Karpas-422 (cell line): ENCODE measurements around the gene KIZ. TPM values are rescaled to one million over a fixed set of nuclear protein-coding genes. Genes with fewer than 3 reads are reported as not detected.

ENCODE experiments used
- DNase-seq: peaks from one replicate; pipeline ENCODE4 v3.0.0-alpha.2; 2015
- H2AFZ ChIP-seq: fragments of 200-600 bp; sonication (generic); 2 replicates; pipeline ENCODE4 v1.6.1; 2014; ENCODE audit warnings: antibody characterized with exemption, low read length, mixed read lengths
- H3K27ac ChIP-seq: fragments of 200-600 bp; sonication (generic); 2 replicates; pipeline ENCODE4 v1.5.1; 2014; ENCODE audit warnings: mild to moderate bottlenecking, low read length, moderate library complexity
- H3K27me3 ChIP-seq: fragments of 200-600 bp; sonication (generic); 2 replicates; pipeline ENCODE4 v1.6.1; 2014; ENCODE audit warnings: low read length, mixed read lengths
- H3K36me3 ChIP-seq: fragments of 200-600 bp; sonication (generic); 2 replicates; pipeline ENCODE4 v1.6.1; 2014; ENCODE audit warnings: low read length, mixed read lengths; ENCODE audit not compliant: insufficient read depth
- H3K4me1 ChIP-seq: fragments of 200-600 bp; sonication (generic); 2 replicates; pipeline ENCODE4 v1.6.1; 2014; ENCODE audit warnings: mild to moderate bottlenecking, low read length, mixed read lengths
- H3K4me2 ChIP-seq: fragments of 200-600 bp; sonication (generic); 2 replicates; pipeline ENCODE4 v1.6.1; 2014; ENCODE audit warnings: low read length, low read depth, mild to moderate bottlenecking; ENCODE audit not compliant: poor library complexity, severe bottlenecking
- H3K4me3 ChIP-seq: fragments of 200-600 bp; sonication (generic); 2 replicates; pipeline ENCODE4 v1.5.1; 2014; ENCODE audit warnings: mild to moderate bottlenecking, antibody characterized with exemption, low read length, mixed read lengths
- H3K79me2 ChIP-seq: fragments of 200-600 bp; sonication (generic); 2 replicates; pipeline ENCODE4 v1.6.1; 2014; ENCODE audit warnings: mild to moderate bottlenecking, low read length, mixed read lengths
- H3K9ac ChIP-seq: fragments of 200-600 bp; sonication (generic); 2 replicates; pipeline ENCODE4 v1.6.0; 2014; ENCODE audit warnings: low read length
- H3K9me2 ChIP-seq: fragments of 200-600 bp; sonication (generic), shearing (Covaris generic); replicated peaks from 2 replicates; pipeline ENCODE4 v1.6.0; 2014; ENCODE audit warnings: mild to moderate bottlenecking, low read length, moderate library complexity; ENCODE audit not compliant: insufficient read depth
- H3K9me3 ChIP-seq: fragments of 300-700, 200-600 bp; sonication (generic); 2 replicates; pipeline ENCODE4 v1.6.1; 2014; ENCODE audit warnings: low read length, mixed read lengths
- H4K20me1 ChIP-seq: fragments of 200-600 bp; sonication (generic); 2 replicates; pipeline ENCODE4 v1.6.1; 2014; ENCODE audit warnings: mild to moderate bottlenecking, antibody characterized with exemption, low read length, low read depth; ENCODE audit not compliant: insufficient read depth
- total RNA-seq: library from RNA; depleted of rRNA; stranded (reverse); fragments of >200 nt; shearing (Covaris generic); gene quantifications from 2 replicates; pipeline ENCODE4 v1.2.3, GENCODE V29; 2014; ENCODE audit warnings: low replicate concordance

Gene KIZ
- total RNA-seq, 1 experiment from 2014 or later, result 22.1 TPM

GRCh38 chr20:21230686-21231085 lies 104.8 kb downstream of the KIZ start:
- no peaks in the 10 kb centered on the region for H3K9me2 ChIP-seq

GRCh38 chr20:21232546-21233280 lies 106.8 kb downstream of the KIZ start:
- no peaks in the 10 kb centered on the region; the same call in 1 of the 2 replicates for H3K36me3 ChIP-seq
- H3K9ac ChIP-seq, result no peak overlapping the region
- no peaks in the 10 kb centered on the region for H3K79me2 ChIP-seq
- peaks cover 15% of the 10 kb centered on the region for H3K4me1 ChIP-seq
- H3K9me2 ChIP-seq, result no peaks in the 10 kb centered on the region
- no peak overlapping the region for H3K4me2 ChIP-seq
- no peak for DNase-seq
- no peak overlapping the region for H3K27ac ChIP-seq
- no peak overlapping the region for H2AFZ ChIP-seq
- H4K20me1 ChIP-seq, result no peaks in the 10 kb centered on the region
- no peaks in the 10 kb centered on the region for H3K9me3 ChIP-seq
- H3K27me3 ChIP-seq, result no peaks in the 10 kb centered on the region
- no peak overlapping the region for H3K4me3 ChIP-seq

More at GRCh38 chr20:21230686-21231085, 104.8 kb downstream of the KIZ start:
- H3K27ac ChIP-seq, result no peak overlapping the region
- no peaks in the 10 kb centered on the region for H3K79me2 ChIP-seq
- H3K4me1 ChIP-seq, result peaks cover 12% of the 10 kb centered on the region
- H3K4me2 ChIP-seq, result no peak overlapping the region
- H3K36me3 ChIP-seq, result no peaks in the 10 kb centered on the region; the same call in 1 of the 2 replicates
- H3K4me3 ChIP-seq, result no peak overlapping the region
- H4K20me1 ChIP-seq, result no peaks in the 10 kb centered on the region
- H3K9ac ChIP-seq, result no peak overlapping the region
- H3K27me3 ChIP-seq, result no peaks in the 10 kb centered on the region
- no peak overlapping the region for H2AFZ ChIP-seq
- no peak for DNase-seq
- no peaks in the 10 kb centered on the region for H3K9me3 ChIP-seq

- peaks cover 3% of the 10 kb centered on the region; the same call in 1 of the 2 replicates for H3K4me1 ChIP-seq
- no peak overlapping the region for H3K4me2 ChIP-seq
- H3K9ac ChIP-seq, result no peak overlapping the region
- no peak overlapping the region for H2AFZ ChIP-seq
- H3K9me2 ChIP-seq, result no peaks in the 10 kb centered on the region
- no peaks in the 10 kb centered on the region for H3K79me2 ChIP-seq
- no peak overlapping the region for H3K27ac ChIP-seq
- H3K4me3 ChIP-seq, result no peak overlapping the region
- no peaks in the 10 kb centered on the region for H3K36me3 ChIP-seq
- no peaks in the 10 kb centered on the region for H3K27me3 ChIP-seq
- DNase-seq, result no peak
- no peaks in the 10 kb centered on the region for H3K9me3 ChIP-seq
- H4K20me1 ChIP-seq, result no peaks in the 10 kb centered on the region
These were observed 108.4 kb downstream of the KIZ start for GRCh38 chr20:21234324-21234723.

- Histone ChIP-seq H3K9ac (no peak overlapping the region), H3K4me2 (no peak overlapping the region), H3K36me3 (no peaks in the 10 kb centered on the region), H4K20me1 (no peaks in the 10 kb centered on the region), H3K4me1 (peaks cover 3% of the 10 kb centered on the region; the same call in 1 of the 2 replicates), H2AFZ (no peak overlapping the region), H3K79me2 (no peaks in the 10 kb centered on the region), H3K4me3 (no peak overlapping the region), H3K9me3 (no peaks in the 10 kb centered on the region), H3K27me3 (no peaks in the 10 kb centered on the region), H3K9me2 (no peaks in the 10 kb centered on the region), H3K27ac (no peak overlapping the region)
- DNase-seq, result no peak
These were observed 109.1 kb downstream of the KIZ start for GRCh38 chr20:21234806-21235483.

GRCh38 chr20:21235484-21236445 lies 109.9 kb downstream of the KIZ start:
- H3K4me3 ChIP-seq, result no peak overlapping the region
- H3K9ac ChIP-seq, result no peak overlapping the region
- H2AFZ ChIP-seq, result no peak overlapping the region
- no peaks in the 10 kb centered on the region for H3K36me3 ChIP-seq
- peak; percentile 88 for DNase-seq
- H3K79me2 ChIP-seq, result no peaks in the 10 kb centered on the region
- no peaks in the 10 kb centered on the region for H3K9me3 ChIP-seq
- peaks cover 3% of the 10 kb centered on the region; the same call in 1 of the 2 replicates for H3K4me1 ChIP-seq
- H3K27ac ChIP-seq, result no peak overlapping the region
- no peaks in the 10 kb centered on the region for H3K27me3 ChIP-seq
- no peaks in the 10 kb centered on the region for H3K9me2 ChIP-seq
- no peaks in the 10 kb centered on the region for H4K20me1 ChIP-seq
- H3K4me2 ChIP-seq, result peak overlapping the region; percentile 48

GRCh38 chr20:21237956-21238799 lies 112.3 kb downstream of the KIZ start:
- DNase-seq, result no peak
- no peaks in the 10 kb centered on the region for H3K9me2 ChIP-seq
- no peak overlapping the region for H3K27ac ChIP-seq
- H3K9ac ChIP-seq, result no peak overlapping the region
- no peaks in the 10 kb centered on the region for H3K9me3 ChIP-seq
- no peaks in the 10 kb centered on the region for H3K36me3 ChIP-seq
- no peak overlapping the region for H3K4me3 ChIP-seq
- no peaks in the 10 kb centered on the region for H3K27me3 ChIP-seq
- no peaks in the 10 kb centered on the region for H3K79me2 ChIP-seq
- H2AFZ ChIP-seq, result no peak overlapping the region
- H4K20me1 ChIP-seq, result no peaks in the 10 kb centered on the region
- H3K4me2 ChIP-seq, result no peak overlapping the region
- peaks cover 3% of the 10 kb centered on the region; the same call in 1 of the 2 replicates for H3K4me1 ChIP-seq

- Histone ChIP-seq H3K27me3 (no peaks in the 10 kb centered on the region), H4K20me1 (no peaks in the 10 kb centered on the region), H3K9me2 (no peaks in the 10 kb centered on the region), H3K79me2 (no peaks in the 10 kb centered on the region), H3K4me3 (no peak overlapping the region), H3K4me1 (peaks cover 3% of the 10 kb centered on the region; the same call in 1 of the 2 replicates), H2AFZ (no peak overlapping the region), H3K9ac (no peak overlapping the region), H3K36me3 (no peaks in the 10 kb centered on the region), H3K9me3 (no peaks in the 10 kb centered on the region), H3K27ac (no peak overlapping the region), H3K4me2 (no peak overlapping the region)
- DNase-seq, result no peak
These were observed 113.1 kb downstream of the KIZ start for GRCh38 chr20:21238818-21239536.
